ENCODE results near the gene PIP5KL1. TPM values are rescaled to one million over a fixed set of nuclear protein-coding genes. Genes with fewer than 3 reads are reported as not detected.

Gene PIP5KL1
- polyA plus RNA-seq, 3 donors = 0.31 to 0.57 (median 0.39) TPM

- WGBS (ENCODE audit: insufficient coverage) = 84% methylated on average over 9 of the region's 10 CpGs
- no peak overlapping the region for H3K27ac Mint-ChIP-seq
- TF ChIP-seq, protein P1, sequence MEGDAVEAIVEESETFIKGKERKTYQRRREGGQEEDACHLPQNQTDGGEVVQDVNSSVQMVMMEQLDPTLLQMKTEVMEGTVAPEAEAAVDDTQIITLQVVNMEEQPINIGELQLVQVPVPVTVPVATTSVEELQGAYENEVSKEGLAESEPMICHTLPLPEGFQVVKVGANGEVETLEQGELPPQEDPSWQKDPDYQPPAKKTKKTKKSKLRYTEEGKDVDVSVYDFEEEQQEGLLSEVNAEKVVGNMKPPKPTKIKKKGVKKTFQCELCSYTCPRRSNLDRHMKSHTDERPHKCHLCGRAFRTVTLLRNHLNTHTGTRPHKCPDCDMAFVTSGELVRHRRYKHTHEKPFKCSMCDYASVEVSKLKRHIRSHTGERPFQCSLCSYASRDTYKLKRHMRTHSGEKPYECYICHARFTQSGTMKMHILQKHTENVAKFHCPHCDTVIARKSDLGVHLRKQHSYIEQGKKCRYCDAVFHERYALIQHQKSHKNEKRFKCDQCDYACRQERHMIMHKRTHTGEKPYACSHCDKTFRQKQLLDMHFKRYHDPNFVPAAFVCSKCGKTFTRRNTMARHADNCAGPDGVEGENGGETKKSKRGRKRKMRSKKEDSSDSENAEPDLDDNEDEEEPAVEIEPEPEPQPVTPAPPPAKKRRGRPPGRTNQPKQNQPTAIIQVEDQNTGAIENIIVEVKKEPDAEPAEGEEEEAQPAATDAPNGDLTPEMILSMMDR (IDR thresholded peaks at IDR 0.05) = no peak
- H3K9me3 Mint-ChIP-seq = peaks cover 0 to 7% (median 4%) of the 10 kb centered on the region in 7 donors
- Histone ChIP-seq H4K20me1 (ENCODE audit: insufficient read depth, low read length) (peaks cover 19% of the 10 kb centered on the region), H3K4me2 (replicated peaks; ENCODE audit: extremely low read depth, low read length, poor library complexity, severe bottlenecking) (no peak overlapping the region), H3K4me3 (replicated peaks in 1 of 3; ENCODE audit: low read depth in 2 of 3, low read length in 3 of 3) (no peak overlapping the region), H3K9ac (ENCODE audit: insufficient read depth, low read length, poor library complexity, severe bottlenecking) (no peak overlapping the region), H3K9me3 (replicated peaks in 1 of 2; ENCODE audit: control insufficient read depth in 1 of 2, insufficient read depth in 1 of 2, low read length in 2 of 2) (peaks cover 0 to 14% of the 10 kb centered on the region in 2 donors), H2AFZ (ENCODE audit: insufficient read depth, low read depth, low read length, poor library complexity, severe bottlenecking) (no peak overlapping the region), H3K79me2 (ENCODE audit: insufficient read depth, low read length) (peaks cover 2% of the 10 kb centered on the region), H3K27ac (ENCODE audit: low read depth in 1 of 2, low read length in 2 of 2) (no peak overlapping the region), H3K27me3 (ENCODE audit: control insufficient read depth in 2 of 2, insufficient read depth in 2 of 2, low read length in 2 of 2) (peaks cover 33 to 68% of the 10 kb centered on the region in 2 donors), H3K4me1 (ENCODE audit: control insufficient read depth in 1 of 2, insufficient read depth in 2 of 2, low read length in 2 of 2) (peaks cover 30 to 34% of the 10 kb centered on the region in 2 donors), H3K36me3 (replicated peaks in 1 of 2; ENCODE audit: control insufficient read depth in 1 of 2, insufficient read depth in 2 of 2, low read length in 2 of 2) (peaks cover 0 to under 1% of the 10 kb centered on the region in 2 donors)
- intact Hi-C loops (cut with micrococcal nuclease) = loop anchor here in 1 of 2 donors (10.0 kb wide), 1 partner anchor 335 kb away; no protein-coding TSS in a partner anchor
- no peak for DNase-seq
- H3K27me3 Mint-ChIP-seq (ENCODE audit: low read depth in 3 of 3) = peaks cover 61 to 77% (median 73%) of the 10 kb centered on the region in 3 donors
- peaks cover 16 to 18% of the 10 kb centered on the region in 2 donors for H3K36me3 Mint-ChIP-seq
- peaks cover 33% of the 10 kb centered on the region for H3K4me1 Mint-ChIP-seq
- peak overlapping the region in 1 of 2 donors; percentile 79 for H3K4me3 Mint-ChIP-seq
These were observed 975 bp downstream of the PIP5KL1 start for GRCh38 chr9:127929625-127929979.

GRCh38 chr9:127928676-127929624 is 1.6 kb downstream of the PIP5KL1 start:
- intact Hi-C loops (cut with micrococcal nuclease) = loop anchor here in 1 of 2 donors (10.0 kb wide), 1 partner anchor 334 kb away; no protein-coding TSS in a partner anchor
- Histone ChIP-seq H3K27ac (ENCODE audit: low read depth in 1 of 2, low read length in 2 of 2) (no peak overlapping the region), H3K9ac (ENCODE audit: insufficient read depth, low read length, poor library complexity, severe bottlenecking) (no peak overlapping the region), H3K79me2 (ENCODE audit: insufficient read depth, low read length) (no peaks in the 10 kb centered on the region), H3K27me3 (ENCODE audit: control insufficient read depth in 2 of 2, insufficient read depth in 2 of 2, low read length in 2 of 2) (peaks cover 33 to 72% of the 10 kb centered on the region in 2 donors), H3K4me1 (ENCODE audit: control insufficient read depth in 1 of 2, insufficient read depth in 2 of 2, low read length in 2 of 2) (peaks cover 30 to 34% of the 10 kb centered on the region in 2 donors), H3K9me3 (replicated peaks in 1 of 2; ENCODE audit: control insufficient read depth in 1 of 2, insufficient read depth in 1 of 2, low read length in 2 of 2) (peaks cover 0 to 14% of the 10 kb centered on the region in 2 donors), H3K4me3 (replicated peaks in 1 of 3; ENCODE audit: low read depth in 2 of 3, low read length in 3 of 3) (no peak overlapping the region), H3K36me3 (replicated peaks in 1 of 2; ENCODE audit: control insufficient read depth in 1 of 2, insufficient read depth in 2 of 2, low read length in 2 of 2) (no peaks in the 10 kb centered on the region), H2AFZ (ENCODE audit: insufficient read depth, low read depth, low read length, poor library complexity, severe bottlenecking) (no peak overlapping the region), H3K4me2 (replicated peaks; ENCODE audit: extremely low read depth, low read length, poor library complexity, severe bottlenecking) (no peak overlapping the region), H4K20me1 (ENCODE audit: insufficient read depth, low read length) (peaks cover 13% of the 10 kb centered on the region)
- Mint-ChIP-seq H3K27me3 (ENCODE audit: low read depth in 3 of 3) (peaks cover 66 to 82% (median 79%) of the 10 kb centered on the region in 3 donors), H3K9me3 (peaks cover 0 to 7% (median 4%) of the 10 kb centered on the region in 7 donors), H3K4me3 (peak overlapping the region in 1 of 2 donors; percentile 79), H3K27ac (peak overlapping the region in 1 of 7 donors; percentile 32), H3K36me3 (peaks cover 12% of the 10 kb centered on the region in 2 donors), H3K4me1 (peaks cover 29% of the 10 kb centered on the region)
- TF ChIP-seq, protein P1 (IDR thresholded peaks at IDR 0.05) = no peak
- WGBS (ENCODE audit: insufficient coverage) = 68% methylated on average over 6 of the region's 11 CpGs
- no peak for DNase-seq
